ENCODE data around the gene ANKRD13B.

The ANKRD13B gene

DNA sequence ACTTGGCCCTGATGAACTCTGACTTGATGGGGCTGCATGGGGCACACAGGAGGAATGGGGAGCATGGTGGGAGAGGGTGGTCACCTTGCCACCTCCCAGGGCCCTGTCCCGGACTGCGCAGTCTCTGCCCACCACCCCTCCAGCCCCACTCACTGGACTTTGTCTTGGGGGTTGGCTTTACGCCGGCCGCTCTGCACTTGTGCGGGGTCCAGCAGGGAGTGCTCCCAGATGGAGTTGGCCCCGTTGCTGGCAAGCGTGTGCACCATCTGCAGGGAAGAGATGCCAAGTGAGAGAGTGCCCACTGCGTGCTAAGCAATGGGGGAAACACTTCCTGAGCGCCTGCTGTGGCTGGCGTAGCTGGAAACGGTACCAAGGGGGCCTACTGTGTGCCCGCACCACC is 10.2 kb upstream of the ANKRD13B start:
- no peak for DNase-seq

DNA sequence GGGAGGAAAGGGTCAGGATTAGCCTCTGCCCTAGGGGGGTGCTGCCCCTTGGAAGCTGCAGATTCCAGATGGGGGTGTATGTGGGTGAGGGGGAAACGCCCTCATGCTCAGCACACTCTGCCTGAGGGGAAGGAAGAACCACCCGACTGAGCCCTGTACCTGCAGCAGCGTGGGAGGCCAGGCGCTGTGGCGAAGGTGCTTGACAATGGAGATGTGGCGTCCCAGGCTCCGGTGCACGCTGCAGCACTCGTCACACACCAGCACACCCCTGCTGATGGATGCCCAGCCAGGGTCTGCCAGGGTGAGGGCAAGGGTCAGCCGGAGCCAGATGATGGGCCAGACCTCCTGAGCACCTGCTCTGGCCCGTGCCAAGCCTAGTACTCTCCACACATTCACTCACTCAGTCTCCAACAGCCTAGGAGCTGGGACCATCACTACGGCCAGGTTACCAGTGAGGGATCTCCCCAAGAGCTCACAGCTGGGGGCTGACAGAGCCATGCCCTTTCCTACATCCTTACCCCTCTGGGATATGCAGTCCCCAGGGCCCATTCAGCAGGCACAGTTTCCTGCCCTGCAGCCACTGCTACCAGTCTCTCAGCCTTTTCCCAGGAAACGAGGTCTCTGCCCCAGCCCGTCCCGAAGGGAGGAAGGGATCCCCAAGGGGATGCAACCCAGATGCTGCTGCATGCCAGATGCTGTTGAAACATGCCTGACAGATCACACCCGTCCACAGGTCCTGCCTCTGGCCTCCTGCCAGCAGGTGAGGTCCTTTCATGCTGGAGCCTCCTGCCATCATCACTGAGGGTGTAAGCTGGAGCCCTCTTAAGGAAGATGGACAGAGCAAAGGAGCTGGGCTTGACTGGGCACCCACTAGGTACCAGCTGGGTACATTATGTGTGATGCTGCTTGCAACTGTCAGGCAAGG is 9.3 kb upstream of the ANKRD13B start:
- DNase-seq: no peak

DNA sequence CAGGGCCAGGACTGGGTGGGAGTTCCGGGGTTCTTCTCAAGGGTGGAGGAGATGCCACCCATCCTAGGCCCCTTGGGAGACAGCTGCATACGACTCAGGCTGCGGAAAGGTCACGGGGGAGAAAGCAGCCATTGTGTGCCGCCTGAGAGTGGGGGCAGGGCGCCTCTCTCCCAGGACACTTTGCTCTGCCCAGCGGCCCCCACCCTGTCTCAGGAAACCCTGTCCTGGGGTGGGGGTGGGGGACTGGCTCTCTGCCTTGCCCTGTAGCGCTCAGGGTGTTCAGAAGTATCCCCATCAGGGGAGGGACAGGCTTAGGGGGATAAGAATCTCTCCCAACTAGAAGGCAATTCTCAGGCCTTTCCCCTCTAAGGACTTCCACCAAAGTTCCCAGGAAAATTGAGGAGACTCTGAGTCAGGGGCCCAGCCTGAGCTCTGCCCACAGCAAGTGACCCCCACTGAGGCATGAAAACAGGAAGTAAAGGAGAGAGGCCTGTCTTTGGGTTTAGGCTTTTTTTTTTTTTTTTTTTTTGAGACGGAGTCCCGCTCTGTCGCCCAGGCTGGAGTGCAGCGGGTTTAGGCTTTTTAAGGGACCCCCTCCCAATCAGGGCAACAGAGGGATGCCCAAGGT is 8.4 kb upstream of the ANKRD13B start:
- no peak for DNase-seq

DNA sequence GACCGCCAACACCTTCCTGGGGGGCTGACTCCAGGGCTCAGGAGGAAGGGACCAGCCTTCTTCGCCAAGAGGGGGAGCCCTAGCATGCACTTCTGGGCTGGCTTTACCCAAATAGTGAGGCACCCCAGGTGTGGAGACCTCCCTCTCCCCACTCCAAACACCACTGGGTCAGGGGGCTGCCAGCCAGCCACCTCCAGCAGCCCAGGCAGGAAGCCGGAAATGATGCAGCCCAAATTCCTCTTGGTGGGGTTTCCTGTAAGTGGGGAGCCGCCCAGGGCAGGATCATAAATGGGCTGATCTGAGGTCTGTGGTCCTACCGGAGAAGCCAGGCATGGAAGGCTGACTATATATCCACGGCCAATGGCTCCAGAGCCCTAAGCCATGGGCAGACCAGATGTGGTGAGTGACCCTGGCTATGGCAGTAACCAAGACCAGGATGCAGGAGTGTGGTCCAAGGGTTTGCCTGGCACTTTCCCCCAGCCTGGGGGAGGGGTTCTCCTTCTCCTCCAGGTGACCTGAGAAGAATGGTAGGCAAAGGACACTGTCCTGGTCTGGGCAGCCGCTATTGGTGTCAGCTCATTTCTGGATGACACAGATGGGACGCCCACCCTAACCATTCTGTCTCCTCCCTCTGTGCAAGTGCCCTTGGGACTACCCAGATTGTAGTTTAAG is 7.7 kb upstream of the ANKRD13B start:
- no peak for DNase-seq

DNA sequence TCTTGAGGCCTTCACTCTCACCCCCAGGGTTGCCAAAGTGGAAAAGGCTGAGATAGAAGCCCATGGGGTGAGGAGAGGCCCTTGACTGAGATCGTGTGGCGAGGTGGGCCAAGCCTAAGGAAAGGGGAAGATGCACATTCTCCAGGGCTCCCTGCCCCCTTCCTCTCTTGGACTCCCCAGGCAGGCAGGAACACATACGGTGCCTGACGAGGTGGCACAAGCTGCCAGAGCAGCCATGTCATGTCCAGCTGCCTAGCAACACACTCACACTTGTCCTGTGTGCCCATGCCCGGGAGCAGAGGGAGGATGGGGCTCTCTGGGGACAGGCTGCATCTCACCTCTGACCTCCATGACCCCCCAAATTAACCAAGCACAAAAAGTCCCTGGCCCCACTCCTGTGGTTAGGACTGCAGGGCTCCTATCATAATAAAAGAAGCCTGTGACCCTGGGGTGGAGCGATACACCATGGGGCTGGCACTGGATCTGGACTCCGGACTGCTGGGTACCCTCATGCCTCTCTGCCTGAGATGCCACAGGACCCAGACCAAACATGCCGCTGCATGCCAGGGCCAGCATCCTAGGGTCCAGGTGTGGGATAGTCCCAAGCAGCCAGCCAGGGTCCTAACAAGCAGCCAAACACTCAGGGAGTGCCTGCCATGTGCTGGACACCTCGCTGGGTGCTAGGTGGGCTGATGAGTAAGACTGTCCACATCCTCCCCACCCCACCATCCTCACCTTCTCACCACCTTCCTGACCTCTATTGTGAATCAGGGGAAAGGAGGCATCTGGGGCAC is 6.1 kb upstream of the ANKRD13B start:
- no peak for DNase-seq

DNA sequence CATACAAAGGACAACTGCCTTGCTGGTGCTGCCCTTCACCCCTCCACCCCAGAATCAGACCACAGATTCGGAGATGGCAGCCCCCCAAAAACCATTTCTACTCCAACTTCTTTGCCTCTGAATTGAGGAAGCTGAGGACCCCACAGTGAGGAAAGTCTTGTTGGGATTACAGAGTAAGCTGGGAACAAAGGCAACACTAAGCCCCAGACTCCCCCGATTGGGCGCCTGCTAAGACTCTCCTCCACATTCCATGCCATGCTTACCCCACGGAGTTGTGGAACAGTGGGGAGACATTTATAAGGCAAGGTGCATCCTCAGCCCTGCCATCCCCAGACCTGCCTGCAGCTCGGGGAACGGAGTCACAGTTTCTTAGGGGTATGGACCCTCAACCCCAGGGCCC is 5.3 kb upstream of the ANKRD13B start:
- DNase-seq: no peak

DNA sequence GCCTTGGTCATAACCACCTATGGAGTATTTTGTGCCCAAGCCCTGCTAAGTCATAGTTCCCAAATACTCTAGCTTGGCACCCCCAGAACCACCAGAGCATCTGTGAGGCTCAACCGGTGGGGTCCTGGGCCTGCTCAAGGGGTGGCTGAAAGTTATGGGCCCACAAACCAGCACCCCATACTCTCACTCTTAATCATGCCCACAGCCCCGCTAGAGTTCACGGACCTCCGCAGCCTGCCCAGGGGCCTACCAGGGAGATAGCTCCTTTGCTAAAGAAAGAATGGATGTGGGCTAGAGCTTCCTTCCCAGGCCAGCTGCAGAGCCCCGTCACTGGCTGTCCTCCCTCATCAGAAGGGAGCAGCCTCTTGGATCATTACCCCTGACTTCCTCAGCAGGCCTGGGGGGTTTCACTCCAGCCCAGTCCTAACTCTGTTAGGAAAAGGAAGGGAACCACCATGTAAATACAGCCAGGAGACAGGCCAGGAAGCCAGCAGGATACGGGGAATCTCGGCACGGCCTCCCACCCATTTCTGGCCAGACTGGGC is 4.8 kb upstream of the ANKRD13B start:
- no peak for DNase-seq

DNA sequence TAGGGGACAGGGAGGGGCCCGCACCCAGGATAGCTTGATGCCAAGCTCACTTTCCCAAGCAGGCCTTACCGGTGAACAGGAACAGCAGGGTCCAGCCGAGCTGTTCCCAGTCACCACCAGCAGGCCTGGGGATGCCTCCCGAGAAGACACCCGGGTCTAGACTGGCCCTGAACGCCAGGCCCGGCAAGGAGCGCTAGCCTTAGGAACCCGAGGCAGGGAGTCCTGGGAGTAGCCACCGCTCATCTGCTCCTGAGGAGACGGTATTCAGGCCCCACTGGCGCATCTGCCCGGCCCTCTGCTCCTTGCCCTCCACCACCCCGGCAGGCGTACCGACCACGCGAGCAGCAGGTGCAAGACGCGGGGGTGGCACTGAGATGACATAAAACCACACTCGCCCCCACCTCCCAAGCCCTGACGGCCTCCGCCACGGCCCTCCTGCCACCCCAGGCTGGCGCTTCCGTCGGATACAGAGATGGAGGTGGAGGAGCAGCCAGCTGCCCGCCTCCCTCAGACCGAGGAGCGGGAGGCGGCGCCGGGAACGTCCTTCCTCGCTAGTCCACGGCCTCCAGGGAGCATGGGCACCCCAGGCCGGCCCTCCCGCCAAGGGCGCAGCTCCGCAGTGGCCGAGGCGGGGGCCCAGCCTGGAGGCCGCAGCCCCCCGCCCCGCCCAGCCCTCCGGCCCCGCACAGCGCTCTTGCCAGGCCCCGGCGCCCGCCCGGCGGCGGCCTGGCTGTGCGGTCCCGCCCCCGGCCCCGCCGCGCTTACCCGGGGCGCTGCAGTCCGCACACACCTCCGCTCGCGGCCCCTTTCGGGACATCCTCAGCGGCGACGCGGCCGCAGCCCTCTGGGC is 4.1 kb upstream of the ANKRD13B start:
- no peak for DNase-seq

DNA sequence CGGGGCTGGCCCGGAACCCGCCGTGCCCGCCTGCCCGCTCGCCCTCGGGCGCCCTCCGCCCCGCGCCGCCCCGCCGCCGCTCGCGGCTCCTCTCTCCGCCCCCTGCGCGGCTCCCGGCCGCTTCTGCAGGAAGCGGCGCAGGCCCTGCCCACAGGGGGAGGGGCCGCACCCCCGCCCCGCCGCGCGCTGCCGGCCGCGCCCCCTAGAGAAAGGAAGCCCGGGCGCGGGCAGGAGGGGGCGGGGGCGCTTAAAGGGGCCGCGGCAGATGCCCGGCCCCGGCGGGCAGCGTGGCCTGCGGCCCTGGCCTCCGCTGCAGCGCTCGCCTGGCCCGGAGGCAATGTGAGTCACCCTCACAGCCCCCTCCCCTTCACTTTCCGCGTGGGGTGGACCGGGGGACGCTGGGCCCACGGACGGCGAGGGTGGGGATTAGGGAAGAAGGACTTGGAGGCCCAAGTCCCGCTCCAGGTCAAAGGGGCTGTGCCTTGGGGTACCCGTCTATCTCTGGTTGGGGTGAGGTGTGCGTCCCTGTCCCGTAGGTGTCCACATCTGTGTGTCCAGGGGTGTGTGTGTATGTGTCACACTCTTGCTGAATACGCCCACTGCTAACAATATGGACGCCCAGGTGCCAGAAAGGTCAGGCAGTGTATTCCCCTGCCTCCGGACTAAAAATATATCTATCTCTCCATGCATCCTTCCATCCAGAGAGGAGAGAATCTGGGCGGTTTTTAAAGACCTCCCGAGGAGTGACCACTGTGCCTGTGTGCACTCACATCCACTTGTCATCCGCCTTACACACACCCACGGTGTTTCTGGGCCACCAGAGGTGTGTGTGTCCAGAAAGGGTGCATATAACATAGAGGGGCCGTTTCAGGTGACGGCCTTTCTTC is 3.2 kb upstream of the ANKRD13B start, which contains the start of gene GIT1:
GIT1 (minus strand) TSS at position 125 of the 887 bp plus-strand sequence. CDS start 270 bp downstream, outside the sequence.
- peak; percentile 23 for DNase-seq

DNA sequence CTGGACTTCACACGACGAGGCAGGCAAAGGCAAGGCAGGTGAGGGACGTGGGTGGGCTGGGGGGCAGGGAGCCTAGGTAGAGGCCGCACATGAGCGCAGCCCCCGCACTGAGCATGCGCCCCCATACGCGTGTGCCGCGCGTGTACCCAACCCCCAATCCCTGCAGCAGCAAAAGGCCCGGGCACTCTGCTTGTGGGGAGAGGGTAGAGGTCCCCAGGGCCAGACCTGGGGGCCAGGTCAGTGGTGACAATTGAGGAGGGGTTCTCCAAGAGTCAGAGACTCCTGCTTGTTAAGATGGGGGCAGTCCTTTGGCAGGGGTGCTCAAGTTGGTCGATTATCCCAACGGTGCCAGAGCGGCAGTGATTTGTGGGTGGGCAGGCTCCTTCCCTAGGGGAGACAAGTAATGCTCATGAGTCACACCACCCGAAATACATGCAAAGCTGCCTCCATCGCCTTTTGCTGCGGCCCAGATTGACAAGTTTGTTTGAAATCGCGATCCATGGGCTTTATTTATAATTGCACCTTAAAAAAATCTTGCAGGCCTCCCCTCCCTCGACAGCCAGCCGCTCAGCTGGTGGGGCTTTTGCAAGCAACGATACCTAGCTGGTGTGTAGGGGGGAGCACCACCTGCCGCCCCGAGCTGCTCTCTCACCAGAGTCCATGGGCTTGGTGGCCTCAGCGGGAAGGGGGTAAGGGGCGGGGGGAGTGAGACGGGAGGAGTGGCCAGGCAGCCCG is 2.4 kb upstream of the ANKRD13B start:
- DNase-seq: peak; percentile 23

DNA sequence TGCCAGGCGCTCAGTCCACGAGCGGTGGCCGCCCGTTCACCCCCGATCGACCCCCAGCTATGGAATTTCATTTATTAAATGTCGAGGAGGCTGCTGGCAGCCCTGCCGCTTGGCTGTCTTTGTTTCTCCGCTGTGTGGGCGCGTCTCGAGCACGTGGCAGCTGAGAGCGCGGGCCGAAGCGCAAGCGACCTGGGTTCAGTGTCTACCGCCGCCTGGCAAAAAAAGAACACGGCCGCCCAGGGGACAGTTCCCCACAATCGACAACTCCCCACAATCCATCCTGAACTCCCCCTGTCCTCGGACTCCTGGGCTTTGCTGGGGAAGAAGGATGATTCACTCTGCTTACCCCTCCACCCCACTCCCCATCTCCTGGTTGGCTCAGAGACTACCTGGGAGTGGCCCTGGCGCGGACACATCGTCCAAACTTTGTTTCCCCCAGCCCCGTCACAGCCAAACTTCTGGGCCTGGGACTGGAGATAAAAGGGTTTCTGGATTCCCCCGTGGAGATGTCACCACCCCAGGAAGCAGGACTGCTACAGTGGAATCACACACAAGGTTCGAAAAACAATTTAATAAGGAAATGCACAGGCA is 1.7 kb upstream of the ANKRD13B start:
- peak; percentile 74 for DNase-seq

DNA sequence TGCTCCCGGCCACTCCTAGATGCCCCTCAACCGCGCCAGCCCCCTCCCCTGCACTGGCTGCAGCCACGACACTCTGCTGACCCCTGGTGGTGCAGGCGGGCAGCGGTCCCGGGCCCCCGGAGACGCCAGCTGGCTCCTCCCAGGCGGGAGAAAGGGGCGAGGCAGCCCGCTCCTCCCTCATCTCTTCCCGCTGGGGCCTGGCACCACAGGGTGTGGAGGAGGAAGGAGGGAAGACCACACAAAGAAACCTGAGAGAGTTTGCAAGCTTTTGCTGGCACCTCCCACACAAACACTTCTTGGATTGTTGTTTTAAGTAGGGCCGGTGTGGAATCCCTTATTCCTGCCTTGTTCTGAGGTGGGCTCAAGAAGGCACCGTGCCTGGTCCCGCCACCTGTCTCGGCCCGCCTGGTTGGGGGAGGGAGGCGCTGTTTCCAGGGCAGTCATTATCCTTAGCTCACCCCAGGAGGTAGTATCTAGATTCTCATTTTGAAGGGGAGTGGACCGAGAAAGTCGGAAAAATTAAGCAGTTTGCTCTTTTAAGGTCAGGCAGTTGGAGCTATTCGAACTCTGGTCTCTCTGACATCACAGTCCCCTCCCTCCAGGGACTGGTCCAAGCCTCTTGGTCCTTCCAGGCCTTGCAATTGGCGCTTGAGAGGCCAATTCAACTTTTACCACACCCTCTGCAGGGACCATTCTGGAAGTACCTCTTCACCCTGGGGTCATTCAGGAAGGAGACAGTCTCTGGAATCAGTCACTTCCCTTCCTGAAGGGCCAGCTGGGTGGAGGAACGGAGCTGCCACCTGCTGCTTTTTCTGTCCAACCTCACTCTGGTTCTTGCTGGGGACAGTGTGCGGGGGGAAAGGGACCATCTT is 959 bp upstream of the ANKRD13B start:
- DNase-seq: peak; percentile 85

DNA sequence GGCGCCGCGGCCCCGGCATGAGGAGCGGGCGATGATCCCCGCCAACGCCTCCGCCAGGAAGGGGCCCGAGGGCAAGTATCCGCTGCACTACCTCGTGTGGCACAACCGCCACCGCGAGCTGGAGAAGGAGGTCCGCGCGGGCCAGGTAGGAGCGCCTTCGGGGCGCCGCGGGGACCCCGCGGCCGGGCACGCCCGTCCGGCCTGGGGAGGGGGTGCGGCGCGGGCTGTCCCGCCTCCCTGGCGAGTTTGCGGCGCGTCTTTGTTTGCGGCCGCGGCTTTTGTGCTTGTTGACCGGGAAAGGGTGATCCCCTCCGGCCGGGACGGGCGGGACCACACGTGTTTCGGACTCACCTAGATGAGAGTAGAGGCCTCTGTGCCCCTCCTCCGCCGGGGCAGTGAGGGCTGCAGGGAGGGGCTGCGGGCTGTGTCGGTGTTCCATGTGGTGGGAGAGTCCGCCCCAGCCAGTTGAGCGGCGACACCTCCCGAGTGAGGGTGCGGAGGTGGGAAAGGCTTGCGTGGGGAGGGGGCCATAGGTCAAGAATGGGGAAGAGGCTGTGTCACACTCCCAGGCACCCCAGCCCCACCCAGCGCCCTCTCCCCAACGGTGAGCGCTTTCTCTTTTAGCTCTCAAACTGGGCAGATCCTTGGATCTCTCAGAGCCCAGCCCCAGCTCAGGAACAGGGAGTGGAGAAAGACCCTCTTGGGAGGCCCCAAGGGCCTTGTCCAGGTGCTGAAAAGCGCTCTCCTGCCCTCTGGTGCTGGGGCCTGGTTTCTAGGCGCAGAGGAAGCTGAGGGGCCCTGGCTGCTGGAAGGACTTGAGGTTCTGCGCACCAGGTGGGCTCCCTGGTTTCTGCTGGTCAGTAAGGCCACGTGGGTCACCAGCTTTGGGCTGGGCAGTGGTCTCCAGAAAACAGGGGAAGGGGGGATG is 923 bp downstream of the ANKRD13B start:
- no peak for DNase-seq

DNA sequence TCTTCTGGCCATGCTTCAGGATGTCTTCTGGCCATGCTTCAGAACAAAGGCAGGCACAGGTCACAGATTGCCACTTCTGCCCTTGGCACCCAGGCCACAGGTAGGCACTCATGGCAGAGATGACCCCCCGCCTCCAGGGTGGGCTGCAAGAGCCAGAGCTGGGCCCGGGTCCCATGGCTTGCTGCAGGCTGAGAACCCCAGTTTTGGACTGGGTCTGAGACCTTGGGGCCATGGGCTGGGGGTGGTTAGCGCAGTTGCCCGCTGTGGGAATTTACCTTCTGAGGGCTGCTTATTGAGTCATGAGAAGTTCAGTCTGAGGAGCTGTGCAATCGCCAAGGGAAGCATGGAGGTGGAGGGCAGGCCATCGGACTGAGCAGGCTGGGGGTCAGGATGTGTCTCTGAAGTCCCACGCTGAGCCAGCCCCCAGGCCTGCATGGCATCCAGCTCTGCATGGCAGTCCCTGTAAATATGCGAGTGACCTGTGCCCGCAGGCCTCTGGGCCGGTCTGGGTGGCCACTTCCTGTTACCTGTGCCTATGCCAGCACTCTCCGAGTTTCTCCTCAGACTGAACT is 1.7 kb downstream of the ANKRD13B start:
- no peak for DNase-seq

DNA sequence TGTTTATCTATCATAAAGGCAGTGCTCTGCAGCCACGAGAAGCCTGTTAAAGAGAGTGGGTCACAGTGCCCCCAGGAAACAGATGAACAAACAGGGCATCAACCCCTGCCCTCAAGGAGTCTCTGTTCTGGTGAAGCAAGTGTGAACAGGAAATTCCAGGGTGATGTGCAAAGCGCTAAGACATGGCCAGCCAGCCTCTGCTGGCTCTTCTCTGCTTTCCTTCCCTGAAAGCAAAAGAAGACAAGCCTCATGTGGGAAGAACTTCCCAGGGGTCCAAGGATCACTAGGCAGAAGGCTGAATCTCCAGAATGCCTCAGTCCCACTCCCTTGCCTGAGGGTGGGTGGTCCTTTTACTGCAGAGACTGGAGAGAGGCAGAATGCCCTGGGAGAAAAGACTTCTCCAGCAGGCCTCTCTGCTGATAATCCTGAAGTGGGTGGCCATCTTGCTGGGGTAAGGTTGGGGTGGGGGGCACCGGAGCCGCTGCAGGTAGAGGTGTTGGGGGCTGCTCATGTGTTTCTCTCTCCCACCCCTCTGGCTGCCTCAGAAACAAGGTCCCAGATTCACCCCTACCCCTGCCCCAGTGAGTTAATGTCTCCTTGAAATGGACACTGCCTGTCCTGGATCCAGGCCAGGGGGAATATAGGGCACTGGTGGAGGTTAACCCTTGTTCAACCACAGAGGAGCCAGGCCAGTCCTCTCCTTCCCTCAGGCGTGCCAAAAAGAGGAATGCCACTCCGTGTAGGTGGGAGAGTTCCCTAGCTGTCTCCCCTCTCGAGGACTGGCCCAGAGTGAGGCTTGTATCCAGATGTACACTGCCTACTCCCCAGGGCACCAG is 2.4 kb downstream of the ANKRD13B start:
- no peak for DNase-seq
